ENCODE measurements around the gene UBA7.
"Not testable (repeated sequence)": the region's sequence is repeated elsewhere in the genome, so short reads cannot be mapped to it uniquely, and the experiment has no call there.

Gene UBA7

GRCh38 chr3:49813497-49814174 lies at the start of gene UBA7:
Gene UBA7 (minus strand): TSS chr3:49813953. CDS start chr3:49813787, 166 bp downstream.
- peak; percentile 41 to 59 for DNase-seq

- DNase-seq, result no peak
Observed at GRCh38 chr3:49859576-49860305, 46.0 kb upstream of the UBA7 start.

- DNase-seq, result peak; percentile 93 to 96
Observed at GRCh38 chr3:49856181-49857005, 42.6 kb upstream of the UBA7 start, which contains the start of gene TRAIP. Gene TRAIP (minus strand): TSS chr3:49856564. CDS start chr3:49856453, 111 bp downstream.

- DNase-seq, result no peak
Observed at GRCh38 chr3:49855662-49856061, 41.9 kb upstream of the UBA7 start.

- DNase-seq, result no peak
Observed at GRCh38 chr3:49845694-49846093, 31.9 kb upstream of the UBA7 start.

- no peak for DNase-seq
Observed at GRCh38 chr3:49844464-49845183, 30.9 kb upstream of the UBA7 start.

- DNase-seq, result no peak
Observed at GRCh38 chr3:49842843-49843517, 29.2 kb upstream of the UBA7 start.

GRCh38 chr3:49841806-49842205 lies 28.1 kb upstream of the UBA7 start:
- no peak for DNase-seq

- DNase-seq, result no peak
Observed at GRCh38 chr3:49841126-49841696, 27.5 kb upstream of the UBA7 start.

- no peak for DNase-seq
Observed at GRCh38 chr3:49840388-49840787, 26.6 kb upstream of the UBA7 start.

- peak; percentile 82 to 87 for DNase-seq
Observed at GRCh38 chr3:49839193-49839809, 25.5 kb upstream of the UBA7 start.

- no peak for DNase-seq
Observed at GRCh38 chr3:49831341-49831740, 17.6 kb upstream of the UBA7 start.

- DNase-seq, result no peak
Observed at GRCh38 chr3:49826016-49826415, 12.3 kb upstream of the UBA7 start.

GRCh38 chr3:49823131-49823530 lies 9.4 kb upstream of the UBA7 start:
- not testable (repeated sequence) for DNase-seq

- DNase-seq, result no peak
Observed at GRCh38 chr3:49812916-49813496, 747 bp downstream of the UBA7 start.

GRCh38 chr3:49807431-49808114 lies 6.2 kb downstream of the UBA7 start:
- no peak for DNase-seq

GRCh38 chr3:49806850-49807249 lies 6.9 kb downstream of the UBA7 start:
- no peak for DNase-seq

- DNase-seq, result peak in 1 of 2 donors; percentile 29
Observed at GRCh38 chr3:49805897-49806701, 7.7 kb downstream of the UBA7 start.

- peak in 1 of 2 donors; percentile 49 for DNase-seq
Observed at GRCh38 chr3:49805367-49805782, 8.4 kb downstream of the UBA7 start.

Data from CD4-positive, alpha-beta T cell treated with Interferon alpha-2 for 1 hour (primary cell).